GM18526 (cell line): ENCODE results near the gene ACOT7.
A peak's percentile ranks its signal among the peaks of the same experiment; 100 is the strongest.

Experiments
- POLR2A ChIP-seq: IDR thresholded peaks from 3 replicates; pipeline ENCODE4 v1.6.1; 2011; ENCODE audit not compliant: insufficient read length; ENCODE audit errors: extremely low read depth

The ACOT7 gene

GRCh38 chr1:6409733-6410132 lies 16.2 kb upstream of the ACOT7 start:
- no peak for TF ChIP-seq POLR2A

- no peak for TF ChIP-seq POLR2A
These were observed 15.5 kb upstream of the ACOT7 start for GRCh38 chr1:6409053-6409452.

GRCh38 chr1:6408023-6408422 lies 14.5 kb upstream of the ACOT7 start:
- TF ChIP-seq POLR2A = no peak

GRCh38 chr1:6401673-6402072 lies 8.1 kb upstream of the ACOT7 start:
- TF ChIP-seq POLR2A = no peak

- no peak for TF ChIP-seq POLR2A
These were observed 5.7 kb upstream of the ACOT7 start for GRCh38 chr1:6399294-6399693.

- no peak for TF ChIP-seq POLR2A
These were observed 4.4 kb upstream of the ACOT7 start for GRCh38 chr1:6397844-6398441.

- TF ChIP-seq POLR2A = no peak
These were observed 3.4 kb upstream of the ACOT7 start for GRCh38 chr1:6396998-6397397.

- TF ChIP-seq POLR2A = peak; percentile 74
These were observed 663 bp downstream of the ACOT7 start for GRCh38 chr1:6392809-6393399.

- no peak for TF ChIP-seq POLR2A
These were observed 1.4 kb downstream of the ACOT7 start for GRCh38 chr1:6391951-6392808.

GRCh38 chr1:6389971-6390370 lies 3.6 kb downstream of the ACOT7 start:
- no peak for TF ChIP-seq POLR2A

GRCh38 chr1:6386371-6386949 lies 7.1 kb downstream of the ACOT7 start:
- no peak for TF ChIP-seq POLR2A

GRCh38 chr1:6385488-6386191 lies 7.9 kb downstream of the ACOT7 start:
- TF ChIP-seq POLR2A = no peak

GRCh38 chr1:6384962-6385361 lies 8.6 kb downstream of the ACOT7 start:
- no peak for TF ChIP-seq POLR2A

- TF ChIP-seq POLR2A = no peak
These were observed 9.4 kb downstream of the ACOT7 start for GRCh38 chr1:6384135-6384534.

GRCh38 chr1:6380037-6380436 lies 13.5 kb downstream of the ACOT7 start:
- no peak for TF ChIP-seq POLR2A
